OCI-LY3 (cell line): ENCODE measurements around the gene APPL2.

Source experiments
- H2AFZ ChIP-seq: fragments of 200-600, 300-600 bp; shearing (Covaris generic); 2 replicates; pipeline ENCODE4 v1.6.0; 2014; ENCODE audit warnings: antibody characterized with exemption, low read depth, low read length
- H3K27ac ChIP-seq: fragments of 200-600, 300-600 bp; sonication (generic); 2 replicates; pipeline ENCODE4 v1.5.1; 2014; ENCODE audit warnings: mild to moderate bottlenecking, low read length, moderate library complexity, mixed read lengths
- H3K27me3 ChIP-seq: fragments of 200-600, 300-600 bp; sonication (generic); 2 replicates; pipeline ENCODE4 v1.6.1; 2014; ENCODE audit warnings: low read depth, low read length, mixed read lengths
- H3K36me3 ChIP-seq: fragments of 200-600, 300-600 bp; sonication (generic); replicated peaks from 2 replicates; pipeline ENCODE3; 2014; ENCODE audit warnings: low read depth, low read length, mixed read lengths
- H3K4me1 ChIP-seq: fragments of 300-600, 200-600 bp; sonication (generic); 2 replicates; pipeline ENCODE4 v1.6.1; 2014; ENCODE audit warnings: low read length, mixed read lengths
- H3K4me2 ChIP-seq: fragments of 200-600, 300-600 bp; sonication (generic); 2 replicates; pipeline ENCODE4 v1.6.1; 2014; ENCODE audit warnings: low read length, mixed read lengths
- H3K4me3 ChIP-seq: fragments of 300-600, 200-600 bp; sonication (generic); 2 replicates; pipeline ENCODE4 v1.5.1; 2014; ENCODE audit warnings: antibody characterized with exemption, mild to moderate bottlenecking, low read length, moderate library complexity
- H3K79me2 ChIP-seq: fragments of 300-600, 200-600 bp; shearing (Covaris generic); 2 replicates; pipeline ENCODE4 v1.6.1; 2014; ENCODE audit warnings: mild to moderate bottlenecking, low read length, mixed read lengths
- H3K9ac ChIP-seq: fragments of 300-600, 200-600 bp; shearing (Covaris generic); 2 replicates; pipeline ENCODE4 v1.6.0; 2014; ENCODE audit warnings: mild to moderate bottlenecking, low read length, moderate library complexity
- H3K9me3 ChIP-seq: fragments of 200-600, 300-600 bp; shearing (Covaris generic); 2 replicates; pipeline ENCODE4 v1.6.1; 2014; ENCODE audit warnings: low read length, mixed read lengths; ENCODE audit not compliant: insufficient read depth
- H4K20me1 ChIP-seq: fragments of 200-600, 300-600 bp; sonication (generic); 2 replicates; pipeline ENCODE4 v1.6.1; 2016; ENCODE audit warnings: low read length, mixed read lengths; ENCODE audit not compliant: insufficient read depth
- CTCF ChIP-seq: fragments of 200-600, 300-600 bp; sonication (generic); IDR thresholded peaks from 2 replicates; pipeline ENCODE4 v1.5.1; 2014; ENCODE audit warnings: antibody characterized with exemption, low read length, low read depth
- EZH2phosphoT487 ChIP-seq: fragments of 200-600 bp; shearing (Covaris generic); IDR thresholded peaks from 2 replicates; pipeline ENCODE4 v1.6.1; 2018; ENCODE audit warnings: antibody characterized with exemption, mixed run types, low read depth

Gene APPL2

GRCh38 chr12:105229371-105229770, 6.6 kb downstream of the APPL2 start:
- Histone ChIP-seq H4K20me1 (no peaks in the 10 kb centered on the region), H3K4me1 (no peaks in the 10 kb centered on the region), H3K36me3 (no peaks in the 10 kb centered on the region), H3K9ac (no peak overlapping the region), H3K27me3 (no peaks in the 10 kb centered on the region), H3K4me2 (no peak overlapping the region), H2AFZ (no peak overlapping the region), H3K79me2 (no peaks in the 10 kb centered on the region), H3K4me3 (no peak overlapping the region), H3K9me3 (no peaks in the 10 kb centered on the region), H3K27ac (no peak overlapping the region)
- no peak for TF ChIP-seq EZH2phosphoT487
- TF ChIP-seq CTCF, result no peak

DNA sequence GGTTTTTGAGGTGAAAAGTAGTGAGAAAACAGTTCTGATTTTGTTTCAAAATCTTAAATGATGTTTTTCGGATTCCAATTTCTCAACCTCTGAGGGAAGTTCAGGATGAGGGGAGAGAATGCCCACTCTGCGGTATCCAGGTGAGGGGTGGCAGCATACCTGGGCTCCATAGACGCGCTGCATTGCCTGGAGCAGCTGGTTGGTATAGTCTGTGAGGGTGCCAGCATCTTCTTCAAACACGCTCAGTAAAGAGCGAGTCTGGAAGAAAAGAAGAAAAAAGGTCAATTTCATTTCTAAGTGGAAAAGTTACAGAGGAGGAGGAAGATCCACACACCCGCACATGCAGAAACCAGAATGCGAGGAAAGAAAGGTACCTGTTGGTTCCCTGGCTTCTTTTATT, 7.0 kb downstream of the APPL2 start:
- H3K27ac ChIP-seq, result no peak overlapping the region
- no peaks in the 10 kb centered on the region for H3K4me1 ChIP-seq
- TF ChIP-seq EZH2phosphoT487, result no peak
- TF ChIP-seq CTCF, result no peak
- no peak overlapping the region for H3K4me3 ChIP-seq
- no peaks in the 10 kb centered on the region for H3K79me2 ChIP-seq
- no peak overlapping the region for H3K9ac ChIP-seq
- H3K9me3 ChIP-seq, result no peaks in the 10 kb centered on the region
- no peak overlapping the region for H2AFZ ChIP-seq
- no peaks in the 10 kb centered on the region for H4K20me1 ChIP-seq
- no peaks in the 10 kb centered on the region for H3K27me3 ChIP-seq
- H3K36me3 ChIP-seq, result no peaks in the 10 kb centered on the region
- H3K4me2 ChIP-seq, result no peak overlapping the region

- Histone ChIP-seq H4K20me1 (no peaks in the 10 kb centered on the region), H3K4me3 (no peak overlapping the region), H2AFZ (no peak overlapping the region), H3K79me2 (no peaks in the 10 kb centered on the region), H3K4me2 (no peak overlapping the region), H3K27me3 (no peaks in the 10 kb centered on the region), H3K36me3 (no peaks in the 10 kb centered on the region), H3K27ac (no peak overlapping the region), H3K9ac (no peak overlapping the region), H3K4me1 (no peaks in the 10 kb centered on the region), H3K9me3 (no peaks in the 10 kb centered on the region)
- TF ChIP-seq CTCF (no peak), EZH2phosphoT487 (no peak)
Measured at GRCh38 chr12:105228494-105228893, 7.5 kb downstream of the APPL2 start.

- no peaks in the 10 kb centered on the region for H3K36me3 ChIP-seq
- H3K9ac ChIP-seq, result no peak overlapping the region
- no peak overlapping the region for H2AFZ ChIP-seq
- no peak overlapping the region for H3K27ac ChIP-seq
- H3K4me2 ChIP-seq, result no peak overlapping the region
- H4K20me1 ChIP-seq, result no peaks in the 10 kb centered on the region
- H3K79me2 ChIP-seq, result no peaks in the 10 kb centered on the region
- no peaks in the 10 kb centered on the region for H3K27me3 ChIP-seq
- H3K4me1 ChIP-seq, result no peaks in the 10 kb centered on the region
- no peaks in the 10 kb centered on the region for H3K9me3 ChIP-seq
- TF ChIP-seq EZH2phosphoT487, result no peak
- TF ChIP-seq CTCF, result no peak
- no peak overlapping the region for H3K4me3 ChIP-seq
Measured at GRCh38 chr12:105227879-105228278, 8.1 kb downstream of the APPL2 start.
